Liver (tissue), 9 donors: ENCODE data around the gene ARL6IP4. TPM values are rescaled to one million over a fixed set of nuclear protein-coding genes. Genes with fewer than 3 reads are reported as not detected.
A peak's percentile ranks its signal among the peaks of the same experiment; 100 is the strongest.

ENCODE experiments used
- DNase-seq: peaks from one replicate; pipeline ENCODE4 v3.0.0-alpha.2; 2017; ENCODE audit warnings: low spot score
- H3K27ac ChIP-seq, 2 donors: one replicate each; pipeline ENCODE4 v1.7.0; 2013; ENCODE audit warnings: inconsistent platforms in 2 of 2, low read length in 2 of 2, control low read depth in 1 of 2, low read depth in 1 of 2, mild to moderate bottlenecking in 1 of 2
- H3K27me3 ChIP-seq, 4 donors: one replicate each; pipeline versions ENCODE4 v1.6.1 to v1.7.0; 2013; ENCODE audit warnings: low read length in 3 of 4, inconsistent platforms in 1 of 4, mild to moderate bottlenecking in 1 of 4, moderate library complexity in 1 of 4; ENCODE audit not compliant: control insufficient read depth in 4 of 4, insufficient read depth in 4 of 4
- H3K36me3 ChIP-seq, 4 donors: one replicate each; pipeline versions ENCODE4 v1.6.1 to v1.7.0; 2013; ENCODE audit warnings: low read length in 3 of 4, mild to moderate bottlenecking in 3 of 4, low read depth in 1 of 4, moderate library complexity in 1 of 4; ENCODE audit not compliant: control insufficient read depth in 4 of 4, insufficient read depth in 3 of 4
- H3K4me1 ChIP-seq, 4 donors: one replicate each; pipeline versions ENCODE4 v1.6.1 to v1.7.0; 2013; ENCODE audit warnings: low read length in 3 of 4, mild to moderate bottlenecking in 3 of 4, moderate library complexity in 1 of 4; ENCODE audit not compliant: control insufficient read depth in 4 of 4, insufficient read depth in 4 of 4
- H3K4me3 ChIP-seq, 3 donors: one replicate each; pipeline versions ENCODE4 v1.6.1 to v1.7.0; 2013; ENCODE audit warnings: low read length in 3 of 3, control low read depth in 1 of 3, low read depth in 1 of 3, mild to moderate bottlenecking in 1 of 3
- H3K9ac ChIP-seq, 2 donors: one replicate each; pipeline ENCODE4 v1.7.0; 2013; ENCODE audit warnings: low read length in 2 of 2, mild to moderate bottlenecking in 2 of 2, moderate library complexity in 2 of 2, control low read depth in 1 of 2, low read depth in 1 of 2
- H3K9me3 ChIP-seq, 4 donors: one replicate each; pipeline versions ENCODE4 v1.6.1 to v1.7.0; 2013; ENCODE audit warnings: low read length in 3 of 4; ENCODE audit not compliant: control insufficient read depth in 4 of 4
- EGR1 ChIP-seq, 2 donors: IDR thresholded peaks; 2 replicates each; pipeline ENCODE4 v1.6.1; 2016 to 2018; ENCODE audit warnings: antibody characterized with exemption in 2 of 2, low read depth in 2 of 2
- FOXA2 ChIP-seq: IDR thresholded peaks from 2 replicates; pipeline ENCODE4 v1.6.1; 2016; ENCODE audit warnings: antibody characterized with exemption
- GABPA ChIP-seq, 2 donors: IDR thresholded peaks in 1 of 2; conservative IDR thresholded peaks in 1 of 2; 2 replicates each; pipeline ENCODE4 v1.6.1; 2016; ENCODE audit warnings: antibody characterized with exemption in 2 of 2, mild to moderate bottlenecking in 1 of 2, moderate library complexity in 1 of 2
- HNF4G ChIP-seq: IDR thresholded peaks from 2 replicates; pipeline ENCODE4 v1.6.1; 2016; ENCODE audit warnings: antibody characterized with exemption
- JUND ChIP-seq, 2 donors: IDR thresholded peaks; 2 replicates each; pipeline ENCODE4 v1.6.1; 2016; ENCODE audit warnings: antibody characterized with exemption in 2 of 2
- RAD21 ChIP-seq, 2 donors: IDR thresholded peaks; 2 replicates each; pipeline ENCODE4 v1.6.1; 2016; ENCODE audit warnings: antibody characterized with exemption in 2 of 2, mild to moderate bottlenecking in 2 of 2
- TAF1 ChIP-seq: conservative IDR thresholded peaks from 2 replicates; pipeline ENCODE4 v1.6.1; 2016; ENCODE audit warnings: antibody characterized with exemption, mild to moderate bottlenecking
- WGBS: extraction: QIAGEN DNeasy Blood & Tissue Kit; methylation state at CpG from one replicate; pipeline ENCODE4 v1.1.7; 2013; 5-methylcytosine and 5-hydroxymethylcytosine counted together
- polyA plus RNA-seq, 2 donors: library from polyadenylated mRNA; stranded (reverse) in 1 of 2; unstranded in 1 of 2; fragments of 200-250 nt in 1 of 2; fragments of >200 nt in 1 of 2; fragmentation: Nextera tagmentation in 1 of 2; extraction: Ambion mirVana in 1 of 2; gene quantifications; one replicate each; pipeline versions ENCODE4 v1.2.1 to v1.2.3, GENCODE V29; 2013 to 2015
- total RNA-seq, 2 donors: library from RNA; depleted of rRNA; stranded (reverse); fragments of >200 nt; gene quantifications; one replicate each; pipeline ENCODE4 v1.2.3, GENCODE V29; 2014
- TF ChIP-seq, protein P1 (sequence below): IDR thresholded peaks from 2 replicates; pipeline ENCODE4 v1.6.1; 2016; ENCODE audit warnings: antibody characterized with exemption
- TF ChIP-seq, protein P2 (sequence below): IDR thresholded peaks from 2 replicates; pipeline ENCODE4 v1.6.1; 2016; ENCODE audit warnings: antibody characterized with exemption
- TF ChIP-seq, protein P3 (sequence below): IDR thresholded peaks from 2 replicates; pipeline ENCODE4 v1.6.1; 2016; ENCODE audit warnings: antibody characterized with exemption, mild to moderate bottlenecking
- donor health status: healthy.
- donor health status: healthy.
- donor health status: healthy.
- donor health status: healthy.
- donor health status: healthy.

ARL6IP4 gene
- total and polyA plus RNA-seq, 4 donors: 59.2 to 187 (median 121) TPM

DNA sequence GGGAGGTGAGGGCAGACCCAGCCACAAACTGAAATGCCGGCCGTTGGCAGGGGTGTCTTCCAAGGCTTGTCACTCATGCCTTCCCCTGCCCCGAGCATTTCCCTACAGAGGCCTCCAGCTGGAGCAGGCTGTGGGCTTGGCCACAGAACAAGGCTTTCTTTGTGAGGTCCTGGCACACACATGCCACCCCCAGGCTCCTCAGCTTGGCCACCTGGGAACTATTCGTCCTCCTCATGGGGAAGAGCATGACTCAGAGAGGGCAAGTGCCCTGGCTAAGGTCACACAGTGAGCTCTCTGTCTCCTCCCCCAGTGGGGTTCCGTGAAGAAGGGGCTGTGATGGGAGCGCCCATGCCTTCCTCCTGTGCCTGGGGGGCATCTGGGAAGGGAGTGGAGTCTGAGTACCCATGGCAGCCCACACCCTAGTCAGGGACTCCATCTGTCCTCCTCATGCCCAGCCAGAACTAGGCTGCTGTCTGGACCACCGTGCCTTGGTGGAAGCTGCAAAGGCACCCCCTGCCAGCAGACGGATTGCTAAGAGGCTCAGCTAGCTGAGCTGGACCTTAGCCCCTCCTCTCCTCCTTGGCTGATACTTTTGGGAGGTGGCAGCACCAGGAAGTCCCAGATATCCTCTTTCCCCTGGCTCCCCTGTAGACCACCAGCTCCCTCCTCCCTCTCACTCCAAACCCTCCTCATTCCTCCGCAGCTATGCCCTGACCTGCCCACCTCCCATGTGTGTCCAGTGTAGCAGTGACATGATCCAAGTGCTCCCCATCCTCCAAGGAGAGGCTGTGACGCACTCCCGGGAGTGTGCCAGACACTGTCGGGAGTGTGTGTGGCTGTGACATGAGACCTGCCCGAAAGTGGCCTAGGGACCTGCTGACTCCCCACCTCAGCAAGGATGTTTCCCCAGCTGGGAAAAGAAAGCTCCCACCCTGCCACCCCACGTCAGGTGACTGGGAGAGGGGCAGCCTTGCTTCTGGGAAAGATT, 35.6 kb upstream of the ARL6IP4 start (continued):
- TF ChIP-seq, protein P1, sequence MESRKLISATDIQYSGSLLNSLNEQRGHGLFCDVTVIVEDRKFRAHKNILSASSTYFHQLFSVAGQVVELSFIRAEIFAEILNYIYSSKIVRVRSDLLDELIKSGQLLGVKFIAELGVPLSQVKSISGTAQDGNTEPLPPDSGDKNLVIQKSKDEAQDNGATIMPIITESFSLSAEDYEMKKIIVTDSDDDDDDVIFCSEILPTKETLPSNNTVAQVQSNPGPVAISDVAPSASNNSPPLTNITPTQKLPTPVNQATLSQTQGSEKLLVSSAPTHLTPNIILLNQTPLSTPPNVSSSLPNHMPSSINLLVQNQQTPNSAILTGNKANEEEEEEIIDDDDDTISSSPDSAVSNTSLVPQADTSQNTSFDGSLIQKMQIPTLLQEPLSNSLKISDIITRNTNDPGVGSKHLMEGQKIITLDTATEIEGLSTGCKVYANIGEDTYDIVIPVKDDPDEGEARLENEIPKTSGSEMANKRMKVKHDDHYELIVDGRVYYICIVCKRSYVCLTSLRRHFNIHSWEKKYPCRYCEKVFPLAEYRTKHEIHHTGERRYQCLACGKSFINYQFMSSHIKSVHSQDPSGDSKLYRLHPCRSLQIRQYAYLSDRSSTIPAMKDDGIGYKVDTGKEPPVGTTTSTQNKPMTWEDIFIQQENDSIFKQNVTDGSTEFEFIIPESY: no peak

DNA sequence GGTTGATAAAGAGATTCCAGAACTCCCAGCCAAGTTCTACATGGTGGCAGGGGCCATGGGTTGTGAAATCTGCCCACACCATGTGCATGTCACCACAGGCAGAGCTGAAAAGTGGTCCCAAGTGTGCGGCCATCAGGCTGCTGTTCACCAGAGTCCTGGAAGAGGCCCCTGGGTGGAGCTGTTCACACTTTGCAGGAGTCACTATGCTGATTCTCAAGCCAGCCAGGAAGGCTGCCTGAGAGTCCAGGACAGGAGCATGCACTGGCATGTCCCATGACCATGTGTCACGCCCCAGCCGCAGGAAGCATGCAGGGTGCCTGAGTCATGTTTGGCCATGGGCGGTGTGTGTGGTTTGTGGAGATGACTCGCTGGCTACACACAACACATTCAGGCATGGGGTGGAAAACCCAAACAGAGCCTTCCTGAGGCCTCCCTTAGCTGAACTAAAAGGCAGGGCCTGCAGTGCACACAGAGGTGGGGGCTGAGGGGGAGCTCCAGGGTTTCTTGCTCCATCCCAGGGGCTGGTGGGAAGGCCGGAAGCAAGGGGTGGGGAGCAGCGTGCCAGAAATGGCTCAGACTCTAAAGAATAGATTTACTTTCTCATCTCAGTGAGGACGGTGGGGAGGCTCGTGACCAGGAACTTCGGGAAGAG, 33.7 kb upstream of the ARL6IP4 start:
- H3K27me3 ChIP-seq: no peaks in the 10 kb centered on the region
- H3K36me3 ChIP-seq: no peaks in the 10 kb centered on the region
- TF ChIP-seq EGR1 (IDR thresholded peaks at IDR 0.05; ENCODE audit: low read depth in 2 of 2) (no peak), HNF4G (no peak), JUND (IDR thresholded peaks at IDR 0.05) (peak in 1 of 2 donors; percentile 28), TAF1 (no peak)
- TF ChIP-seq, protein P2, sequence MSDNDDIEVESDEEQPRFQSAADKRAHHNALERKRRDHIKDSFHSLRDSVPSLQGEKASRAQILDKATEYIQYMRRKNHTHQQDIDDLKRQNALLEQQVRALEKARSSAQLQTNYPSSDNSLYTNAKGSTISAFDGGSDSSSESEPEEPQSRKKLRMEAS: no peak
- TF ChIP-seq, protein P3, sequence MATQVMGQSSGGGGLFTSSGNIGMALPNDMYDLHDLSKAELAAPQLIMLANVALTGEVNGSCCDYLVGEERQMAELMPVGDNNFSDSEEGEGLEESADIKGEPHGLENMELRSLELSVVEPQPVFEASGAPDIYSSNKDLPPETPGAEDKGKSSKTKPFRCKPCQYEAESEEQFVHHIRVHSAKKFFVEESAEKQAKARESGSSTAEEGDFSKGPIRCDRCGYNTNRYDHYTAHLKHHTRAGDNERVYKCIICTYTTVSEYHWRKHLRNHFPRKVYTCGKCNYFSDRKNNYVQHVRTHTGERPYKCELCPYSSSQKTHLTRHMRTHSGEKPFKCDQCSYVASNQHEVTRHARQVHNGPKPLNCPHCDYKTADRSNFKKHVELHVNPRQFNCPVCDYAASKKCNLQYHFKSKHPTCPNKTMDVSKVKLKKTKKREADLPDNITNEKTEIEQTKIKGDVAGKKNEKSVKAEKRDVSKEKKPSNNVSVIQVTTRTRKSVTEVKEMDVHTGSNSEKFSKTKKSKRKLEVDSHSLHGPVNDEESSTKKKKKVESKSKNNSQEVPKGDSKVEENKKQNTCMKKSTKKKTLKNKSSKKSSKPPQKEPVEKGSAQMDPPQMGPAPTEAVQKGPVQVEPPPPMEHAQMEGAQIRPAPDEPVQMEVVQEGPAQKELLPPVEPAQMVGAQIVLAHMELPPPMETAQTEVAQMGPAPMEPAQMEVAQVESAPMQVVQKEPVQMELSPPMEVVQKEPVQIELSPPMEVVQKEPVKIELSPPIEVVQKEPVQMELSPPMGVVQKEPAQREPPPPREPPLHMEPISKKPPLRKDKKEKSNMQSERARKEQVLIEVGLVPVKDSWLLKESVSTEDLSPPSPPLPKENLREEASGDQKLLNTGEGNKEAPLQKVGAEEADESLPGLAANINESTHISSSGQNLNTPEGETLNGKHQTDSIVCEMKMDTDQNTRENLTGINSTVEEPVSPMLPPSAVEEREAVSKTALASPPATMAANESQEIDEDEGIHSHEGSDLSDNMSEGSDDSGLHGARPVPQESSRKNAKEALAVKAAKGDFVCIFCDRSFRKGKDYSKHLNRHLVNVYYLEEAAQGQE: no peak
- H3K4me1 ChIP-seq: no peaks in the 10 kb centered on the region
- no peaks in the 10 kb centered on the region for H3K9me3 ChIP-seq
- peak overlapping the region in 1 of 2 donors; percentile 7 for H3K27ac ChIP-seq
- no peak for DNase-seq
- WGBS: 73% methylated on average over 10 of the region's 10 CpGs
- no peak overlapping the region for H3K9ac ChIP-seq
- H3K4me3 ChIP-seq: no peak overlapping the region

DNA sequence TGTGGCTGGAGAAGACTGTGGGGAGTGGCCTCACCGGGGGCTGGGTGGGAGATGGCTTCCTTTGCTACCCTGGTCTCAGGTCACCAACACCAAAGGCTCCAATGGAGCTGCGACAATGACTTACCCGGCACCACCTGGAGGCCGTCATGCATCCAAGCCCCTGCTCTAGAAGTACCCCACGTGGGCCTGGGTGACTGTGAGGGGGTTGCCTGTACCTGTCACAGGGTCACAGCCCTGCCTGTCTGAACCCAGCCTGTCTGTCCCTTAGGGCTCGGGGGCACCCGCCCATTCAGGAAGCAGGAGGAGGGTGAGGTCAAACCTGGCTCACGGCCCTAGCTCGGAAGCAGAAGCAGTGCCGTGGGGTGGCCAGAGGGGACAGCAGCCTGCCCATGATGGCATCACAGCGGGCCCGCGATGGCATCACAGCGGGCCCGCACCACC, 33.1 kb upstream of the ARL6IP4 start:
- Histone ChIP-seq H3K27ac (no peak overlapping the region), H3K9me3 (no peaks in the 10 kb centered on the region), H3K9ac (no peak overlapping the region), H3K27me3 (no peaks in the 10 kb centered on the region), H3K36me3 (no peaks in the 10 kb centered on the region), H3K4me1 (no peaks in the 10 kb centered on the region), H3K4me3 (no peak overlapping the region)
- 80% methylated on average over 15 of the region's 15 CpGs for WGBS
- TF ChIP-seq, protein P1: no peak
- no peak for TF ChIP-seq RAD21 (IDR thresholded peaks at IDR 0.05)
- TF ChIP-seq, protein P2: no peak
- TF ChIP-seq FOXA2: no peak
- no peak for TF ChIP-seq JUND (IDR thresholded peaks at IDR 0.05)
- TF ChIP-seq GABPA (IDR thresholded peaks at IDR 0.05 in 1 of 2, conservative IDR thresholded peaks at IDR 0.05 in 1 of 2): no peak
- DNase-seq: no peak
